Umbilical cord (tissue), 2 donors: ENCODE data around the gene THRAP3. TPM values are rescaled to one million over a fixed set of nuclear protein-coding genes. Genes with fewer than 3 reads are reported as not detected.

Source experiments
- DNase-seq: peaks from one replicate; pipeline ENCODE4 v3.0.0-alpha.2; 2015; ENCODE audit warnings: low spot score
- total RNA-seq: library from RNA; depleted of rRNA; stranded (reverse); fragments of >200 nt; gene quantifications from one replicate; pipeline ENCODE4 v1.2.3, GENCODE V29; 2014; ENCODE audit warnings: low replicate concordance; ENCODE audit not compliant: insufficient read depth

The THRAP3 gene
- total RNA-seq, 1 donor from 2014 or later = 53.4 TPM

GRCh38 chr1:36323636-36324352, 99.6 kb downstream of the THRAP3 start, which contains the start of gene EVA1B:
Gene EVA1B (minus strand): TSS chr1:36323645. CDS start chr1:36323037, 608 bp downstream.
- peak; percentile 91 for DNase-seq

DNA sequence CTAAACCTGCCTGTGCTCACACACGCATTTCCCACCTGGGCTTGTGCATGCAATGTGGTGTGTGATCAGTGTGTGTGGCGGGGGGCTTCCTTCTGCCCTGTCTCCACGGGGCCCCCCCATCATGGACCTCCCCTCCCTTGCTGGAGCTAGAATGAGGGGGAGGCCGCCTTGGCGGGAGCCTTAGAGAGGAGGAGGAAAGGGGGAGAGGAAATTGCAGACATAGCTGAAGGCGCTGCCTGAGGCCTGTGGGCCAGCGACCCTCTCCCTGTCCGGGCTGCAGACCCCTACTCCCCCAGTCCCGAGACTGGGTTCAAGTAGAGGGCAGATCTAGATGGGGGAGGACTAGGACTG, 100.1 kb downstream of the THRAP3 start:
- DNase-seq = no peak

- DNase-seq = no peak
Measured at GRCh38 chr1:36326499-36326898, 102.3 kb downstream of the THRAP3 start.

- peak; percentile 50 for DNase-seq
Measured at GRCh38 chr1:36327421-36328087, 103.3 kb downstream of the THRAP3 start.

- DNase-seq = no peak
Measured at GRCh38 chr1:36328088-36328480, 103.8 kb downstream of the THRAP3 start.

DNA sequence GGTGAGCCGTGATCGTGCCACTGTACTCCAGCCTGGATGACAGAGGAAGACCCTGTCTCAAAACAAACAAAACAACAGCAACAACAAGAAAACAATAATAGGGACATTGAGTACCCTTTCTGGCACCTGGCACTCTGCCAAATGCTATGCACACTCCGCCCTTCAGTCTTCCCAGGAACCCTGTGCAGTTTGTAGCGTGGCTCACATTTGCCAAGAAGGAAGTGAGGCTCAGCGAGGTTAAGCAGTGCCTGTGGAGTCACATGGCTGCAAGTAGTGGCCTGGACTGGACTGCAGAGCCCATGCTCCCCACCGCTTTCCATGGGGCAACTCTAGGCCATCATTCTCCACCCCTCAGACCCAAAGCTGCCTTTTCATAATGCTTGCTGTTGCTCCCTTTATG, 104.5 kb downstream of the THRAP3 start:
- DNase-seq = peak; percentile 66

- DNase-seq = no peak
Measured at GRCh38 chr1:36329817-36330216, 105.6 kb downstream of the THRAP3 start.

DNA sequence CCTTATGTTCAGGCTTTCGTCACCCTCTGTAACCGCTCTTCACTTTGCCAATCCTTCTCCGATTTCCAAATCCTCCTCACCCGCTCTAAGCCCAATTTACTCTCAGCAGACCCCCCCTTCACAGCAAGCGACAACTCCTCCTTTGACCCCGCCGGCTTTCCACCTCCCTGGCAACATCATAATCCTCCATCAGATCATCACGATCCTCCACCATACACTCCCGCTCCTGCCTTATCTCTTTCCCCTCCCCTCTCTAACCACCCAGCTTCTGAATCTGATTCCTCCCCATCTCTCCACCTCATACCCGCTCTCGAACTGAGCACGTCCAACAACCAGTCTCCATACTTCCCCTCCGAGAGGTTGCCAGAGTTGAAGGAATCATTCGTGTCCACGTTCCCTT, 106.7 kb downstream of the THRAP3 start:
- DNase-seq = no peak

GRCh38 chr1:36337830-36338229, 113.6 kb downstream of the THRAP3 start:
- DNase-seq = no peak

DNA sequence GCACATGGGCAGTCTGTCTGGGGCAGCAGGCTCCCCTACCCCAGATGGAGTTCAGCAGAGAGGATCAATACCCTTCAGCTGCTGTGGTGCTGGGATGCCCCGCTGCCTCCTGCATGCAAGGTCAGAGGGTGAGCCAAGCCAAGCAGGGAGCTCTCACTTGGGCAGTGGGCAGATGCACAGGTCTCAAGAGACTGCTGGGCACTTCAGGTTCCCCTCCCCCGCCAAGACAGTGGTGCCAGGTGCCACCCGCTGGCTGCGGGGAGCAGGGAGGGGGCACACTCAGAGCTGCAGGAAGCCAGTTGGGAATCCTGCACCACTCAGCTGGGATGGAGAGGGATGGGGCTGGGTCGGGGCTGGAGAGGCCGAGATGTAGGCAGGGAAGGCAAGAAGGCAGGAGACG, 115.0 kb downstream of the THRAP3 start:
- no peak for DNase-seq

GRCh38 chr1:36339615-36340014, 115.4 kb downstream of the THRAP3 start:
- no peak for DNase-seq

DNA sequence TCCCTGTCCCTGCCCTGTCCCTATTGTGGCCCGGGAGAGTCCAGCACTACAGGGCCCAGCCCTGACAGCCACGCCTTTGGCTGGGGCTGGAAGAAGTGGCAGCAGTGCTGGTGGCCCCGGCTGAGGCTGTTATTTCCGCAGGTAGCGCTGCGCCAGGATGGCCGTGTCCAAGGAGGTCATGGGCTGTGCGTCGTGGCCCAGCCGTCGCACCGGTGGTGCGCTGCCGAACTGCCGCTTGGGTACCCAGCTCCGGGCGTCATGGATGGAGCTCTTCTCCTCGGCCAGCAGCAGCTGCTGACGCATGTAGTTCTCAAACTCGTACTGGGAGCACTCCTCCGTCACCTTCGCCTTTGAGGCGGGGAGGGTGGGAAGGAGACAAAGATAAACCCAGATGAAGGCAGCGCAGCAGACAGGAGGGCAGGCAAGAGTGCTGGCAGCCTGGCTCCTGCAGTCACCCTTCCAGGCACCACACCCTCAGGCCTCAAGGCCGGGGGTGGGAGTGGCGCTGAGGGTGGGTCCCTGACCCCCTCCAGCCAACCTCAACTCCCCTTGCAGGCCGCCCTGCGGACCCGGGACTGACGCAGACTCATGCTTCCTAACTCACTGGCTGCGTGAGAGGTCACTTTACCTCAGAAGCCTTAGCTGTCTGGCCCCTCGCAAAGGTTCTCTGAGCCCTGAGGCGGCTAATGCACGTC, 117.5 kb downstream of the THRAP3 start:
- DNase-seq = no peak

DNA sequence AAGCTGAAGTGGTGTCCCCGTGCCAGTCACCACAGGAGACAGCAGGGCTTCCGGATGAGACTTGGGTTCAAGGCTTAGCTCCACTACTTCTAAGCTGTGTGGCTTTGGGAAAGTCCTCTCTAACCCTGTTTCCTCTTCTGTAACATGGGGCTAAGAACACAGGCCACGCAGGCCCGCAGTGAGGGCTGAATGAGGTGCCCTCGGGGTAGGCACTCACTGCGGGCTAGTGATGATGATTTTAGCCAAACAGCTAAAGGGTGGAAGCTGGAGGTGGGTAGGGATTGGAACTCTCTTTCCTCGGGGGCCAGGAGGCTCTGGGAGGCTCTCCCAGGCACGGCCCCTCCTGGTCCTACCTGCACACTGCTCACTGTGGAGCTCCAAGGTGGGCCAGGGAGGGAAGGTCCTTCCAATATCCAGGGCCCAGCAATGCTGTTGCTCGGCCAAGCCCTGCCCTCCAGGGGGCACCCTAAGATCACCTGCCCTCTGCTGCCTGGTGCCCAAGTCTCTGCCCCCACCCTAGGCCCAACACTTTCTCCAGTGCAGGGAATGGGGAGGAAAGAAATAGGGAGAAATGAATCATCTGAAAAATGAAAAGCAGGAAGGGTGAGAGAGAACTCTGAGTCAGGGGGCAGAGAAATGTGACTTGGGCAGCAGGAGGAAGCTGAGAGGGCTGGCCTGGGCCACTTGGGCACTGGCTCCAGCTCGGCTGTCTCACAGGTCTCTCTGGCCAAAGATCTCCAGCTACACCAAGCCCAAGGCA, 118.4 kb downstream of the THRAP3 start:
- peak; percentile 45 for DNase-seq

GRCh38 chr1:36343651-36344394, 119.6 kb downstream of the THRAP3 start:
- DNase-seq = no peak

DNA sequence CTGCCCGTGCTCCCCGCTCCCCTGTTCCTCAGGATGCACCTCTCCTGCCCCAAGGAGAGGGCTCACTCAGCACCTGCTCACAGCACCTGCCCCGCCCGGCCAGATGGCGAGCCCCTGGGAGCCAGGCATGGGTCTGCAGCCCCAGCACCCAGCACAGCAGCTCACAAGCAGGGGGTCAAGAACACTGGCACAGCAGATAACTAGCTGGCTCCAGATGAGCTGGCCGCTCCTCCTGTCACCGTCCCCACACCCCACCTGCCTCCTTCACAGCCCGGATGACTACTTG, 120.1 kb downstream of the THRAP3 start:
- no peak for DNase-seq

DNA sequence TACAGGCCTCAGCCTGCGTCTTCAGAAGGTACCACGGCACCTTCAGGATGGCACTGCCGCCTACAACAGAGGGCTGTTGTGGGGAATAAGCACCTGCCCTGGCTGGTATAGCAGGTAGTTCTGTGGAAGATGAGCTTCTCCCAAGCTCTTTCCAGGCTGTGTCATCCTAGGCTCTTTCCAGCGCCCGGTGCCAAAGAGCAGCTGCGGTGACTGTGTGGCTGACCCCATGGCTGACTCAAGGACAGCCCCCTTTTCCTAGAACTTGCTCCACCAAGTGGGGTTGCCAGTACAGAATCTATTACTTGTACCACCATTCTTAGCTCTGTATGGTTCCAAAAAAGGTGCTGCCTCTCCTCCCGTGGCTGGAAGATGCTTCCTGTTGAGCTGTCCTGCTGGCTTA, 121.1 kb downstream of the THRAP3 start:
- DNase-seq = no peak

GRCh38 chr1:36346741-36347370, 122.6 kb downstream of the THRAP3 start:
- DNase-seq = no peak

GRCh38 chr1:36349241-36349671, 125.0 kb downstream of the THRAP3 start:
- DNase-seq = no peak

- DNase-seq = no peak
Measured at GRCh38 chr1:36349839-36350238, 125.6 kb downstream of the THRAP3 start.

DNA sequence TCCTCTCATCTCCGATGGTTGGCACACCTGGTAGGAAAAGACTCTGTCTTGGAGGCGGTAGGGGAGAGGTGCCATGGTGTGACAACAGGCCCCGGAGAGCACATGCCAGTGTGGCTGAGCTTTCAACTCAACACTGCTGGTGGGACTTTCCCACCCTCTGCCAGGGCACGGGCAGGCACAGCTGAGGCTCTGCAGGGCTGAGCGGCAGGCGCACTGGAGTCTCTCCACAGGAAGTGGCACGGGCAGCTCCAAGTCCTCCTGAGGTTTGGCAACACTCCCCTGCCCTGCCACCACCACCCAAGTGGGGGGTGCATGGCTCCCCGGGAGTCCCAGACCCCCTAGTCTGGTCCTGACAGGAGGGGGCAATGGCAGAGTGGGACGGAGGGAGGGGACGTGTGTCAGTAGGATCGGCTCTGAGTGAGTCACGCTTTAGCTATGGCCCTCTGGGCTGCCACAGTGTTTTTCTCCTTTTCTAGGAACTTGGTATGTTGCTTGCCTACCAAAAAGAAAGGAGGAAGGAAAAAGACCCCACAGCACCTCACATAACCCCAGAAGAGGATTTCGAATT, 126.5 kb downstream of the THRAP3 start:
- peak; percentile 81 for DNase-seq
